ENCODE results near the gene DBP.

Gene DBP

DNA sequence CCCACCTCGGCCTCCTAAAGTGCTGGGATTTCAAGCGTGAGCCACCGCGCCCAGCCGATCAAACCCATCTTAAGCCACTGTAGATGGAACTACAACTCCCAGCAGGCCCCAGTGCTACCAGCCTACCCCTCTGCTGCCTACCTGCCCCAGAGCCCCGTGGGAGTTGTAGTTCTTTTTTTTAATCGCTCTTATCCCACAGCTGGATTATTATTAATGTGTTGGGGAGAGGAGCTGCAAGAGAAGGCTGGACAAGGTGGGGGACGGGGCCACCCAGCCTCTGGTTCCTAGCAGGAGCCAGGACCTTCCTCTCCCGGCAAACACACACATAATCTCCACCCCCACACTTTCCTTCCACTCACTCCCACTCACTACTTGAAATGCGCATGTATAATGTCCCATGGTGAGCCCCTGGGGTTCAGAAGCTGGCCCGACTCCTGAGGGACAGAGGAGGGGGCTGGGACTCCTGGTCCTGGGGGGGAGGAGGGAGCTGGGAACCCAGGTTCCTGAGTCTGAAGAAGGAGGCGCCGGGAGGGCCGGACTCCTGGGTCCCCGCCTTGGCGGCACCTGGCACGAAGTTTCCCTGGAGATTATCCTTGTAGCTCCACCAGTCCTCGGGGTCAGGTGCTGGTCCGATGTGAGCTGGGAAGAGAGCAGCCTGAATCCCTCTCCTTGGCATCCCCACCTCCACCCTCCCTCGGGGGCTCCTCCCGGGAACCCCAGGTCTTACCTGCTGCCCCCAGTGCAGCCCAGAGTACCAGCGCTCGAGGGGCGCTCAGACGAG lies 7.8 kb upstream of the DBP start:
- no CpG with 5 or more reads among the region's 25 CpGs for WGBS, 2 donors (ENCODE audit: extremely low coverage in 2 of 2, insufficient read length in 2 of 2, insufficient replicate concordance in 1 of 2)
- peak overlapping the region; percentile 68 for H3K18ac ChIP-seq (ENCODE audit: low read length)
- peak overlapping the region; percentile 82 for H4K8ac ChIP-seq (ENCODE audit: low read depth, low read length)
- peaks cover 10 to 17% of the 10 kb centered on the region in 2 donors for H3K4me1 ChIP-seq (ENCODE audit: control insufficient read depth in 2 of 2, insufficient read depth in 1 of 2, low read depth in 1 of 2, low read length in 2 of 2)
- H3K27ac ChIP-seq (replicated peaks; ENCODE audit: low read length): peak overlapping the region; percentile 88
- H2BK12ac ChIP-seq (ENCODE audit: low read length): peak overlapping the region; percentile 84
- peak overlapping the region; percentile 81 for H3K9ac ChIP-seq (ENCODE audit: low read depth, low read length, poor library complexity)
- peak overlapping the region; percentile 17 for H3K4ac ChIP-seq (ENCODE audit: low read length)
- peak overlapping the region; percentile 45 for H2BK5ac ChIP-seq (ENCODE audit: low read length)
- peak overlapping the region; percentile 98 for H3K4me2 ChIP-seq (ENCODE audit: insufficient read depth, low read length, poor library complexity, severe bottlenecking)
- H3K9me3 ChIP-seq (replicated peaks in 1 of 2; ENCODE audit: control insufficient read depth in 2 of 2, insufficient read depth in 1 of 2, low read depth in 1 of 2, low read length in 2 of 2): no peaks in the 10 kb centered on the region
- H3K14ac ChIP-seq (ENCODE audit: low read length): no peak overlapping the region
- H2BK15ac ChIP-seq (ENCODE audit: low read length): peak overlapping the region; percentile 32
- peak overlapping the region; percentile 89 for H3K23ac ChIP-seq (ENCODE audit: low read depth, low read length, poor library complexity)
- H2AFZ ChIP-seq (ENCODE audit: low read length): peak overlapping the region; percentile 99
- DNase-seq (ENCODE audit: low spot score): peak; percentile 72
- peaks cover 9% of the 10 kb centered on the region for H3K79me1 ChIP-seq (ENCODE audit: low read depth, low read length)
- peaks cover 0 to under 1% of the 10 kb centered on the region in 2 donors for H3K36me3 ChIP-seq (replicated peaks in 1 of 2; ENCODE audit: control insufficient read depth in 2 of 2, insufficient read depth in 2 of 2, low read length in 2 of 2)
- peak overlapping the region; percentile 51 to 73 for H3K4me3 ChIP-seq (ENCODE audit: low read length in 2 of 2)
- peak overlapping the region; percentile 96 for H2AK5ac ChIP-seq (ENCODE audit: low read depth, low read length)
- H4K91ac ChIP-seq (ENCODE audit: low read depth, low read length, poor library complexity): no peak overlapping the region
- peak overlapping the region; percentile 91 for H2BK120ac ChIP-seq (ENCODE audit: low read depth, low read length)
- no peaks in the 10 kb centered on the region for H3K27me3 ChIP-seq (ENCODE audit: control insufficient read depth in 3 of 3, insufficient read depth in 3 of 3, low read depth in 1 of 3, low read length in 3 of 3)

DNA sequence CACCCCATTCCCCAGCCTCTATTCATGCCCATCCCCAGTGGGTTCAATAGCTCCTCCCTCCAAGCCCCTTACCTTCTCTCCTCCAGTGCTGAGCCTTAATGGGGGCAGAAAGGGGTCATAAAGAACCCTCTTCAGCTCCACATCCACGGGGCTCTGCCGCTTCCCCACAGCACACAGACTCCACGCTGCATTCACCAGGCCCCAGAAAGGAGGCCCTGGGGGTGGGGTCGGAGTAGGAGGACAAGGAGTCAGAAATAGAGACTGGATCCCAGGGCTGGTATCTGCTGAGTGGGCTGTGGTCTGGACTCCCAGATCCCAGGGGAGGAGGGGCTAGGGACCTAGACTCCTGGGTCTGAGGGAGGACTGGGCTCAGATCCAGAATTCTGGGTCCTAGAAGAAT lies 7.2 kb upstream of the DBP start:
- peak overlapping the region; percentile 19 for H4K8ac ChIP-seq (ENCODE audit: low read depth, low read length)
- H3K36me3 ChIP-seq (replicated peaks in 1 of 2; ENCODE audit: control insufficient read depth in 2 of 2, insufficient read depth in 2 of 2, low read length in 2 of 2): peaks cover 0 to 3% of the 10 kb centered on the region in 2 donors
- peak overlapping the region; percentile 83 for H3K18ac ChIP-seq (ENCODE audit: low read length)
- DNase-seq (ENCODE audit: low spot score): no peak
- no CpG with 5 or more reads among the region's 4 CpGs for WGBS, 2 donors (ENCODE audit: extremely low coverage in 2 of 2, insufficient read length in 2 of 2, insufficient replicate concordance in 1 of 2)
- H2AK5ac ChIP-seq (ENCODE audit: low read depth, low read length): peak overlapping the region; percentile 96
- H3K4ac ChIP-seq (ENCODE audit: low read length): peak overlapping the region; percentile 76
- H2AFZ ChIP-seq (ENCODE audit: low read length): peak overlapping the region; percentile 71
- peak overlapping the region; percentile 98 for H3K4me2 ChIP-seq (ENCODE audit: insufficient read depth, low read length, poor library complexity, severe bottlenecking)
- H2BK12ac ChIP-seq (ENCODE audit: low read length): peak overlapping the region; percentile 73
- peak overlapping the region; percentile 3 to 31 for H3K4me3 ChIP-seq (ENCODE audit: low read length in 2 of 2)
- H3K9me3 ChIP-seq (replicated peaks in 1 of 2; ENCODE audit: control insufficient read depth in 2 of 2, insufficient read depth in 1 of 2, low read depth in 1 of 2, low read length in 2 of 2): peaks cover 0 to 1% of the 10 kb centered on the region in 2 donors
- H3K27ac ChIP-seq (replicated peaks; ENCODE audit: low read length): no peak overlapping the region
- H3K23ac ChIP-seq (ENCODE audit: low read depth, low read length, poor library complexity): peak overlapping the region; percentile 34
- peak overlapping the region; percentile 75 for H2BK15ac ChIP-seq (ENCODE audit: low read length)
- H3K14ac ChIP-seq (ENCODE audit: low read length): no peak overlapping the region
- no peak overlapping the region for H2BK120ac ChIP-seq (ENCODE audit: low read depth, low read length)
- H2BK5ac ChIP-seq (ENCODE audit: low read length): peak overlapping the region; percentile 66
- no peak overlapping the region for H4K91ac ChIP-seq (ENCODE audit: low read depth, low read length, poor library complexity)
- no peaks in the 10 kb centered on the region for H3K27me3 ChIP-seq (ENCODE audit: control insufficient read depth in 3 of 3, insufficient read depth in 3 of 3, low read depth in 1 of 3, low read length in 3 of 3)
- H3K4me1 ChIP-seq (ENCODE audit: control insufficient read depth in 2 of 2, insufficient read depth in 1 of 2, low read depth in 1 of 2, low read length in 2 of 2): peaks cover 10 to 17% of the 10 kb centered on the region in 2 donors
- peaks cover 9% of the 10 kb centered on the region for H3K79me1 ChIP-seq (ENCODE audit: low read depth, low read length)
- no peak overlapping the region for H3K9ac ChIP-seq (ENCODE audit: low read depth, low read length, poor library complexity)

DNA sequence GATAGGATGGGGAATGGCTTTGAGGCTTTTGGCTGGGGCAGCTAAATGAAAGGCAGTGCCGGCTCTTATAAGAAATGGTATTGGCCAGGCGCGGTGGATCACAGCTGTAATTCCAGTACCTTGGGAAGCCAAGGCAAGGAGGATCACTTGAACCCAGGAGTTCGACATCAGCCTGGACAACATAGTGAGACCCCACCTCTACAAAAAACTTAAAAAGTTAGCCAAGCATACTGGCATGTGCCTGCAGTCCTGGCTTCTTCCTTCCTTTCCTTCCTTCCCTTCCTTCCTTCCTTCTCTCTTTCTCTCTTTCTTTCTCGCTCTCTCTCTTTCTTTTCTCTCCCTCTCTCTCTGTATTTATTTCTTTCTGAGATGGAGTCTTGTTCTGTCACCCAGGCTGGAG lies 5.7 kb upstream of the DBP start:
- Histone ChIP-seq H2BK12ac (ENCODE audit: low read length) (no peak overlapping the region), H2BK5ac (ENCODE audit: low read length) (no peak overlapping the region), H3K4ac (ENCODE audit: low read length) (no peak overlapping the region), H2AK5ac (ENCODE audit: low read depth, low read length) (no peak overlapping the region), H4K8ac (ENCODE audit: low read depth, low read length) (no peak overlapping the region), H2AFZ (ENCODE audit: low read length) (no peak overlapping the region), H3K14ac (ENCODE audit: low read length) (no peak overlapping the region), H2BK120ac (ENCODE audit: low read depth, low read length) (no peak overlapping the region), H3K36me3 (replicated peaks in 1 of 2; ENCODE audit: control insufficient read depth in 2 of 2, insufficient read depth in 2 of 2, low read length in 2 of 2) (peaks cover 0 to 4% of the 10 kb centered on the region in 2 donors), H3K23ac (ENCODE audit: low read depth, low read length, poor library complexity) (no peak overlapping the region), H3K9me3 (replicated peaks in 1 of 2; ENCODE audit: control insufficient read depth in 2 of 2, insufficient read depth in 1 of 2, low read depth in 1 of 2, low read length in 2 of 2) (peaks cover 0 to 3% of the 10 kb centered on the region in 2 donors), H4K91ac (ENCODE audit: low read depth, low read length, poor library complexity) (no peak overlapping the region), H3K4me3 (ENCODE audit: low read length in 2 of 2) (no peak overlapping the region), H3K4me2 (ENCODE audit: insufficient read depth, low read length, poor library complexity, severe bottlenecking) (no peak overlapping the region), H3K4me1 (ENCODE audit: control insufficient read depth in 2 of 2, insufficient read depth in 1 of 2, low read depth in 1 of 2, low read length in 2 of 2) (peaks cover 15 to 23% of the 10 kb centered on the region in 2 donors), H3K27me3 (ENCODE audit: control insufficient read depth in 3 of 3, insufficient read depth in 3 of 3, low read depth in 1 of 3, low read length in 3 of 3) (no peaks in the 10 kb centered on the region), H3K79me1 (ENCODE audit: low read depth, low read length) (peaks cover 9% of the 10 kb centered on the region), H2BK15ac (ENCODE audit: low read length) (no peak overlapping the region), H3K18ac (ENCODE audit: low read length) (no peak overlapping the region), H3K9ac (ENCODE audit: low read depth, low read length, poor library complexity) (no peak overlapping the region), H3K27ac (replicated peaks; ENCODE audit: low read length) (no peak overlapping the region)
- WGBS, 2 donors (ENCODE audit: extremely low coverage in 2 of 2, insufficient read length in 2 of 2, insufficient replicate concordance in 1 of 2): no CpG with 5 or more reads among the region's 5 CpGs
- DNase-seq (ENCODE audit: low spot score): no peak

DNA sequence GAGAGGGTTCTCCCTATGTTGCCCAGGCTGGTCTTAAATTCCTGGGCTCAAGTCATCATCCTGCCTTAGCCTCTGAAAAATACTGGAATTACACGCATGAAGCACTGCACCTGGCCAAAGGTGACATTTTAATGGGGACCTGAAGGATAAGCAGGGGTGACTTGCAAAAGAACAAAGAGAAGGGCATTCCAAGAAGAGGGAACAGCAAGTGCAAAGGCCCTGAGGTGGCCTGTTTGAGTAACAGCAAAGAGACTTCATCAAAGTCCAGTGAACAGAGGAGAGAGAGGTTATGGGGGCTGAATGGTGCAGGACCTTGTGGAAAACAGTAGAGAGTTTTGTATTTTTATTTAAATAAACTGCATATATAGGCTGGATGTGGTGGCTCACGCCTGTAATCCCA lies 4.7 kb upstream of the DBP start:
- H3K9me3 ChIP-seq (replicated peaks in 1 of 2; ENCODE audit: control insufficient read depth in 2 of 2, insufficient read depth in 1 of 2, low read depth in 1 of 2, low read length in 2 of 2): peaks cover 0 to 3% of the 10 kb centered on the region in 2 donors
- H2BK15ac ChIP-seq (ENCODE audit: low read length): no peak overlapping the region
- H2AFZ ChIP-seq (ENCODE audit: low read length): no peak overlapping the region
- H2BK120ac ChIP-seq (ENCODE audit: low read depth, low read length): no peak overlapping the region
- H3K23ac ChIP-seq (ENCODE audit: low read depth, low read length, poor library complexity): no peak overlapping the region
- no peak overlapping the region for H3K4ac ChIP-seq (ENCODE audit: low read length)
- H3K27me3 ChIP-seq (ENCODE audit: control insufficient read depth in 3 of 3, insufficient read depth in 3 of 3, low read depth in 1 of 3, low read length in 3 of 3): no peaks in the 10 kb centered on the region
- H2BK12ac ChIP-seq (ENCODE audit: low read length): no peak overlapping the region
- WGBS, 2 donors (ENCODE audit: extremely low coverage in 2 of 2, insufficient read length in 2 of 2, insufficient replicate concordance in 1 of 2): no CpG with 5 or more reads among the region's 2 CpGs
- H3K27ac ChIP-seq (replicated peaks; ENCODE audit: low read length): no peak overlapping the region
- peak overlapping the region; percentile 19 for H2AK5ac ChIP-seq (ENCODE audit: low read depth, low read length)
- H2BK5ac ChIP-seq (ENCODE audit: low read length): no peak overlapping the region
- no peak overlapping the region for H4K8ac ChIP-seq (ENCODE audit: low read depth, low read length)
- H3K4me3 ChIP-seq (ENCODE audit: low read length in 2 of 2): no peak overlapping the region
- H3K4me1 ChIP-seq (ENCODE audit: control insufficient read depth in 2 of 2, insufficient read depth in 1 of 2, low read depth in 1 of 2, low read length in 2 of 2): peaks cover 13 to 25% of the 10 kb centered on the region in 2 donors
- no peak for DNase-seq (ENCODE audit: low spot score)
- no peak overlapping the region for H3K14ac ChIP-seq (ENCODE audit: low read length)
- H3K18ac ChIP-seq (ENCODE audit: low read length): no peak overlapping the region
- H3K36me3 ChIP-seq (replicated peaks in 1 of 2; ENCODE audit: control insufficient read depth in 2 of 2, insufficient read depth in 2 of 2, low read length in 2 of 2): peaks cover 0 to 4% of the 10 kb centered on the region in 2 donors
- no peak overlapping the region for H3K9ac ChIP-seq (ENCODE audit: low read depth, low read length, poor library complexity)
- H3K4me2 ChIP-seq (ENCODE audit: insufficient read depth, low read length, poor library complexity, severe bottlenecking): no peak overlapping the region
- no peak overlapping the region for H4K91ac ChIP-seq (ENCODE audit: low read depth, low read length, poor library complexity)
- peaks cover 9% of the 10 kb centered on the region for H3K79me1 ChIP-seq (ENCODE audit: low read depth, low read length)

Measured in neuronal stem cell (in vitro differentiated cells).